IMR-90 (cell line): ENCODE data around the gene CPA5. TPM values are rescaled to one million over a fixed set of nuclear protein-coding genes. Genes with fewer than 3 reads are reported as not detected.

Experiments used
- ATAC-seq: fragments of 200-7000 bp; cut with Tn5 transposase; 2 replicates; pipeline ENCODE4 v1.9.1; 2020; ENCODE audit warnings: low read depth, mild to moderate bottlenecking, moderate library complexity
- BruUV-seq: library from RNA; stranded (reverse); fragments of 400-500 nt; replicated peaks from 2 replicates; lab custom pipeline; 2021; lab: Mats Ljungman, UMichigan
- CTCF ChIA-PET: fragments of 300-600 bp; formaldehyde crosslinking; extraction: SDS; loops from one replicate; lab custom pipeline; 2021; ENCODE audit warnings: antibody characterized with exemption; lab: Yijun Ruan, JAX
- POLR2A ChIA-PET: fragments of 300-600 bp; sonication (Branson Sonifier 250); formaldehyde crosslinking; loops from one replicate; lab custom pipeline; 2022; ENCODE audit warnings: antibody characterized with exemption; ENCODE audit not compliant: unreplicated experiment; lab: Charles Lee
- DNase-seq: peaks from one replicate; pipeline ENCODE4 v3.0.0; 2013
- H2AFZ ChIP-seq: replicated peaks from 2 replicates; pipeline ENCODE3; 2013; ENCODE audit warnings: low read length, mild to moderate bottlenecking; ENCODE audit not compliant: poor library complexity
- H2AK5ac ChIP-seq: 2 replicates; pipeline ENCODE4 v1.6.1; 2013; ENCODE audit warnings: low read depth, low read length, inconsistent platforms
- H2AK9ac ChIP-seq: replicated peaks from 2 replicates; pipeline ENCODE3; 2013; ENCODE audit warnings: mild to moderate bottlenecking, low read depth, low read length, moderate library complexity; ENCODE audit not compliant: poor library complexity
- H2BK120ac ChIP-seq: 2 replicates; pipeline ENCODE4 v1.6.1; 2013; ENCODE audit warnings: low read depth, low read length, inconsistent platforms
- H2BK15ac ChIP-seq: 3 replicates; pipeline ENCODE4 v1.6.1; 2013; ENCODE audit warnings: low read depth, low read length, inconsistent platforms
- H2BK20ac ChIP-seq: 2 replicates; pipeline ENCODE4 v1.6.1; 2013; ENCODE audit warnings: low read depth, mild to moderate bottlenecking, inconsistent platforms, low read length, moderate library complexity
- H2BK5ac ChIP-seq: 2 replicates; pipeline ENCODE4 v1.6.1; 2013; ENCODE audit warnings: mild to moderate bottlenecking, low read depth, low read length, inconsistent platforms; ENCODE audit not compliant: poor library complexity, severe bottlenecking
- H3K14ac ChIP-seq: replicated peaks from 2 replicates; pipeline ENCODE4 v1.6.1; 2013; ENCODE audit warnings: low read depth, low read length, inconsistent platforms
- H3K18ac ChIP-seq: 2 replicates; pipeline ENCODE4 v1.6.1; 2013; ENCODE audit warnings: low read depth, low read length, control low read depth
- H3K23ac ChIP-seq: 2 replicates; pipeline ENCODE4 v1.6.1; 2013; ENCODE audit warnings: low read depth, low read length, inconsistent platforms
- H3K27ac ChIP-seq: 2 replicates; pipeline ENCODE4 v1.5.1; 2013; ENCODE audit warnings: mild to moderate bottlenecking, control low read depth, low read length; ENCODE audit not compliant: insufficient read depth
- H3K27me3 ChIP-seq: 2 replicates; pipeline ENCODE4 v1.6.1; 2013; ENCODE audit warnings: low read length; ENCODE audit not compliant: control insufficient read depth, insufficient read depth
- H3K36me3 ChIP-seq: 2 replicates; pipeline ENCODE4 v1.6.1; 2013; ENCODE audit warnings: low read length, mixed read lengths; ENCODE audit not compliant: control insufficient read depth, insufficient read depth
- H3K4ac ChIP-seq: 2 replicates; pipeline ENCODE4 v1.6.1; 2013; ENCODE audit warnings: low read depth, low read length, inconsistent platforms
- H3K4me1 ChIP-seq: 2 replicates; pipeline ENCODE4 v1.6.1; 2013; ENCODE audit warnings: low read length, mixed read lengths; ENCODE audit not compliant: control insufficient read depth, insufficient read depth
- H3K4me2 ChIP-seq: 2 replicates; pipeline ENCODE4 v1.6.1; 2013; ENCODE audit warnings: low read depth, mild to moderate bottlenecking, control low read depth, low read length, moderate library complexity
- H3K4me3 ChIP-seq: 2 replicates; pipeline ENCODE4 v1.5.1; 2013; ENCODE audit warnings: low read depth, mild to moderate bottlenecking, control low read depth, low read length, moderate library complexity; ENCODE audit not compliant: insufficient read depth
- H3K56ac ChIP-seq: 2 replicates; pipeline ENCODE4 v1.6.1; 2013; ENCODE audit warnings: low read length, inconsistent platforms; ENCODE audit not compliant: insufficient read depth; ENCODE audit errors: extremely low read depth
- H3K79me1 ChIP-seq, 2 experiments: 2 replicates each; pipeline ENCODE4 v1.6.1; 2013; ENCODE audit warnings: low read length in 2 of 2, inconsistent platforms in 1 of 2, low read depth in 1 of 2
- H3K9ac ChIP-seq: 2 replicates; pipeline ENCODE4 v1.6.1; 2013; ENCODE audit warnings: low read depth, low read length, control low read depth
- H3K9me1 ChIP-seq: 2 replicates; pipeline ENCODE4 v1.6.1; 2013; ENCODE audit warnings: low read length, inconsistent platforms; ENCODE audit not compliant: insufficient read depth
- H3K9me3 ChIP-seq: 2 replicates; pipeline ENCODE4 v1.6.1; 2013; ENCODE audit warnings: low read length; ENCODE audit not compliant: control insufficient read depth, insufficient read depth
- H4K20me1 ChIP-seq: 2 replicates; pipeline ENCODE4 v1.6.1; 2013; ENCODE audit warnings: low read length, inconsistent platforms; ENCODE audit not compliant: insufficient read depth
- H4K5ac ChIP-seq: 2 replicates; pipeline ENCODE4 v1.6.1; 2013; ENCODE audit warnings: mild to moderate bottlenecking, low read depth, low read length, control low read depth
- H4K8ac ChIP-seq, 2 experiments: 2 replicates each; pipeline ENCODE4 v1.6.1; 2013; ENCODE audit warnings: low read depth in 2 of 2, low read length in 2 of 2, control low read depth in 1 of 2, inconsistent platforms in 1 of 2
- H4K91ac ChIP-seq: 2 replicates; pipeline ENCODE4 v1.6.1; 2013; ENCODE audit warnings: low read depth, low read length, inconsistent platforms; ENCODE audit not compliant: insufficient read depth
- BHLHE40 ChIP-seq: fragments of 150-350 bp; IDR thresholded peaks from 2 replicates; pipeline ENCODE4 v1.6.1; 2016; ENCODE audit warnings: mild to moderate bottlenecking, low read depth, low read length
- CEBPB ChIP-seq: IDR thresholded peaks from 2 replicates; pipeline ENCODE4 v1.6.1; 2012; ENCODE audit warnings: low read depth, low read length, improper control_type of control experiment
- CTCF ChIP-seq: conservative IDR thresholded peaks from 2 replicates; pipeline ENCODE4 v1.5.1; 2012; ENCODE audit warnings: mild to moderate bottlenecking, low read depth, low read length, improper control_type of control experiment
- MAFK ChIP-seq: IDR thresholded peaks from 2 replicates; pipeline ENCODE4 v1.6.1; 2012; ENCODE audit warnings: low read depth, low read length, improper control_type of control experiment
- MXI1 ChIP-seq: IDR thresholded peaks from 2 replicates; pipeline ENCODE4 v1.6.1; 2012; ENCODE audit warnings: low read depth, mild to moderate bottlenecking, low read length, moderate library complexity, borderline replicate concordance
- RAD21 ChIP-seq: IDR thresholded peaks from 2 replicates; pipeline ENCODE4 v1.6.1; 2012; ENCODE audit warnings: low read length, improper control_type of control experiment
- WGBS, 2 experiments: methylation state at CpG; one replicate each; pipeline versions ENCODE4 v1.1.5 to v1.1.7; 2013; ENCODE audit warnings: missing lambda C conversion rate in 2 of 2; ENCODE audit not compliant: insufficient read length in 1 of 2; ENCODE audit errors: extremely low coverage in 2 of 2; 5-methylcytosine and 5-hydroxymethylcytosine counted together
- dilution Hi-C: fragments of 300-500 bp; cut with HindIII; formaldehyde crosslinking; loops from one replicate; pipeline ENCODE4 v1.14.3; 2018; ENCODE audit warnings: low sequenced_read_pairs; ENCODE audit not compliant: unreplicated experiment
- in situ Hi-C: fragments of 300-500 bp; cut with MboI; formaldehyde crosslinking; loops from 3 replicates; pipeline ENCODE4 v1.14.3; 2019; ENCODE audit warnings: low sequenced_read_pairs, inconsistent platforms, mixed read lengths
- intact Hi-C: fragments of 100-400 bp; cut with micrococcal nuclease; formaldehyde crosslinking; loops from 2 replicates; pipeline ENCODE4 v1.10.0; 2022
- polyA plus RNA-seq, 3 experiments: library from polyadenylated mRNA; depleted of rRNA; stranded (reverse); fragments of >200 nt; gene quantifications; 2 replicates each; pipeline ENCODE4 v1.2.3, GENCODE V29; 2012; ENCODE audit warnings: low replicate concordance in 1 of 3
- total RNA-seq: library from RNA; depleted of rRNA; stranded (reverse); fragments of >200 nt; gene quantifications from 2 replicates; pipeline ENCODE4 v1.2.3, GENCODE V29; 2012

The CPA5 gene
- total and polyA plus RNA-seq, 2 of the 4 experiments (the other 2 are of a cell fraction): under 0.01 to 0.86 TPM

GRCh38 chr7:130400120-130400572, 55.5 kb downstream of the CPA5 start:
- ChIA-PET CTCF (interaction anchor here (0.9 kb wide), 1 partner anchor 47 kb away, joined by 3 read pairs; no protein-coding TSS in a partner anchor), POLR2A (no interaction called here)
- Histone ChIP-seq H3K56ac (no peak overlapping the region), H3K9me1 (peaks cover 11% of the 10 kb centered on the region), H3K36me3 (peaks cover 11% of the 10 kb centered on the region), H4K91ac (peak overlapping the region; percentile 93), H3K9me3 (no peaks in the 10 kb centered on the region), H3K14ac (0 out of 2 replicates have a peak overlapping the region, but pooled peaks have one; percentile 17), H3K27me3 (no peaks in the 10 kb centered on the region), H3K4me1 (peaks cover 11% of the 10 kb centered on the region), H2AK9ac (peak overlapping the region; percentile 39), H3K27ac (peak overlapping the region; percentile 99; the same call in 1 of the 2 replicates), H3K4me3 (no peak overlapping the region), H4K8ac (peak overlapping the region; percentile 54 to 86; a peak in 3 of 4 replicates), H2BK15ac (peak overlapping the region; percentile 71; the same call in 1 of the 3 replicates), H3K18ac (peak overlapping the region; percentile 78), H2BK120ac (peak overlapping the region; percentile 89), H3K23ac (0 out of 2 replicates have a peak overlapping the region, but pooled peaks have one; percentile 22), H2BK20ac (peak overlapping the region; percentile 93), H3K9ac (peak overlapping the region; percentile 58; the same call in 1 of the 2 replicates), H4K20me1 (no peaks in the 10 kb centered on the region), H2AFZ (peak overlapping the region; percentile 15), H3K4ac (peak overlapping the region; percentile 94; the same call in 1 of the 2 replicates), H3K4me2 (no peak overlapping the region), H3K79me1 (no peaks in the 10 kb centered on the region), H4K5ac (peak overlapping the region; percentile 73), H2AK5ac (no peak overlapping the region), H2BK5ac (peak overlapping the region; percentile 73)
- TF ChIP-seq RAD21 (no peak), BHLHE40 (no peak), CTCF (no peak), MAFK (no peak), CEBPB (peak; percentile 12; the same call in 1 of the 2 replicates), MXI1 (no peak)
- 60% methylated on average over 2 of the region's 4 CpGs; no CpG with 5 or more reads in 1 of the 2 experiments for WGBS, 2 experiments
- peak; percentile 58 for DNase-seq
- no TSS peak for BruUV-seq
- ATAC-seq: peak; percentile 79
- in situ Hi-C loops (no loop called here), intact Hi-C loops (loop anchor here (1.0 kb wide), 1 partner anchor 8 kb away; no protein-coding TSS in a partner anchor), dilution Hi-C loops (no loop called here)
